Fibroblast of the aortic adventitia (primary cell): Measurements from ENCODE around the gene ADAMTS2. TPM values are rescaled to one million over a fixed set of nuclear protein-coding genes. Genes with fewer than 3 reads are reported as not detected.

Experiments
- DNase-seq: peaks from one replicate; pipeline ENCODE4 v3.0.0-alpha.2; 2010; ENCODE audit warnings: low read depth
- H3K4me3 ChIP-seq: 2 replicates; pipeline ENCODE4 v1.5.1; 2011; ENCODE audit warnings: low read depth, mild to moderate bottlenecking, control low read depth, low read length, moderate library complexity
- total RNA-seq: library from RNA; depleted of rRNA; stranded (reverse); fragments of >200 nt; gene quantifications from 2 replicates; pipeline ENCODE4 v1.2.3, GENCODE V29; 2012; ENCODE audit warnings: low replicate concordance
- TF ChIP-seq, protein P1 (sequence below): IDR thresholded peaks from 2 replicates; pipeline ENCODE4 v1.5.1; 2011; ENCODE audit warnings: mild to moderate bottlenecking, low read length, control low read depth, inconsistent platforms; ENCODE audit not compliant: insufficient read depth

Gene ADAMTS2
- total RNA-seq, 1 donor, result 25.8 TPM

DNA sequence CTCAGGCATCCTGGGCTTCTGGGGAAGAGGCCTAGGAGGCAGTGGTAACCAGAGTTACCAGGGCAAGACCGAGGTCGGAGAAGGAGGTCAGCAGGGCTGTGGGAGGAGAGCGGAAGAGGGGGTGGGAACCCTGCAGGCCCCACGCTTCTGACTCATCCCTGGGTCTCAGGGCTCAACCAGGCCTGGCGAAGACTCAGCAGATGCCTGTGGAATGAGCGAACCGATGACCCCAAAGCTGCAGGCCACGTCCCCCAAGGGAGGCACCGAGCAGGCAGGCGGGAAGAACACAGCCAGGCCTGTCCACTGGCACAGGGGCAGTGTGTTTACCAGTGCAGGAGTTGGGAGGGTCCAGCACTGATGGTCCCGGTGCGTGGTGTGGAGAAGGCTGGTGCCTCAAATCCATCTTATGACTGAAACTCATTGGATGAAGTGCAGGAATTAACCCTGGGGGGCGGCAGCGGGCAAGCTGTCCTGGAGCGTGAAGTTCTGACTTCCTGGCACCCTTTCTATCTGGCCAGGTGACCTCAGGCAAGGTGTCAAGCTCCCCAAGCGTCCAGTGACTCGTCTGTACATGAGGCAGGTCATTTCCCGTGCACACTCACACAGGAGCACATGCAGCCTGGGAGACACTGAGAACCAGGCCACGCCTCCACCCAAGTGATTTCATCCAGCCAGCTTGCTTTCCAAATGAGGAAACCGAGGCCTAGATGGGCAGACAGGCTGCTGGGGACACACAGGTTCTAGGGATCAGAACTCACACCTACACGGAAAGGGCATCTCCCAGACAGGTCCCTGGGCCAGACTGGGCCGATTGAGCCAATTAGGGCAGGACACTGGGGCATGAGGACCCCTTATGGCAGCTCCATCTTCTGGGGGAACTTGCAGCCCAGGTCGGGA lies 69.1 kb downstream of the ADAMTS2 start:
- H3K4me3 ChIP-seq, result no peak overlapping the region
- peak; percentile 95 for DNase-seq

GRCh38 chr5:179275381-179275878 lies 69.8 kb downstream of the ADAMTS2 start:
- no peak for DNase-seq
- TF ChIP-seq, protein P1, sequence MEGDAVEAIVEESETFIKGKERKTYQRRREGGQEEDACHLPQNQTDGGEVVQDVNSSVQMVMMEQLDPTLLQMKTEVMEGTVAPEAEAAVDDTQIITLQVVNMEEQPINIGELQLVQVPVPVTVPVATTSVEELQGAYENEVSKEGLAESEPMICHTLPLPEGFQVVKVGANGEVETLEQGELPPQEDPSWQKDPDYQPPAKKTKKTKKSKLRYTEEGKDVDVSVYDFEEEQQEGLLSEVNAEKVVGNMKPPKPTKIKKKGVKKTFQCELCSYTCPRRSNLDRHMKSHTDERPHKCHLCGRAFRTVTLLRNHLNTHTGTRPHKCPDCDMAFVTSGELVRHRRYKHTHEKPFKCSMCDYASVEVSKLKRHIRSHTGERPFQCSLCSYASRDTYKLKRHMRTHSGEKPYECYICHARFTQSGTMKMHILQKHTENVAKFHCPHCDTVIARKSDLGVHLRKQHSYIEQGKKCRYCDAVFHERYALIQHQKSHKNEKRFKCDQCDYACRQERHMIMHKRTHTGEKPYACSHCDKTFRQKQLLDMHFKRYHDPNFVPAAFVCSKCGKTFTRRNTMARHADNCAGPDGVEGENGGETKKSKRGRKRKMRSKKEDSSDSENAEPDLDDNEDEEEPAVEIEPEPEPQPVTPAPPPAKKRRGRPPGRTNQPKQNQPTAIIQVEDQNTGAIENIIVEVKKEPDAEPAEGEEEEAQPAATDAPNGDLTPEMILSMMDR, result no peak
- no peak overlapping the region for H3K4me3 ChIP-seq

More for the DNA sequence above, 69.1 kb downstream of the ADAMTS2 start:
- TF ChIP-seq, protein P1, result no peak

- TF ChIP-seq, protein P1, result peak; percentile 22
- no peak overlapping the region for H3K4me3 ChIP-seq
- DNase-seq, result no peak
Observed at GRCh38 chr5:179274321-179275315, 70.6 kb downstream of the ADAMTS2 start.

DNA sequence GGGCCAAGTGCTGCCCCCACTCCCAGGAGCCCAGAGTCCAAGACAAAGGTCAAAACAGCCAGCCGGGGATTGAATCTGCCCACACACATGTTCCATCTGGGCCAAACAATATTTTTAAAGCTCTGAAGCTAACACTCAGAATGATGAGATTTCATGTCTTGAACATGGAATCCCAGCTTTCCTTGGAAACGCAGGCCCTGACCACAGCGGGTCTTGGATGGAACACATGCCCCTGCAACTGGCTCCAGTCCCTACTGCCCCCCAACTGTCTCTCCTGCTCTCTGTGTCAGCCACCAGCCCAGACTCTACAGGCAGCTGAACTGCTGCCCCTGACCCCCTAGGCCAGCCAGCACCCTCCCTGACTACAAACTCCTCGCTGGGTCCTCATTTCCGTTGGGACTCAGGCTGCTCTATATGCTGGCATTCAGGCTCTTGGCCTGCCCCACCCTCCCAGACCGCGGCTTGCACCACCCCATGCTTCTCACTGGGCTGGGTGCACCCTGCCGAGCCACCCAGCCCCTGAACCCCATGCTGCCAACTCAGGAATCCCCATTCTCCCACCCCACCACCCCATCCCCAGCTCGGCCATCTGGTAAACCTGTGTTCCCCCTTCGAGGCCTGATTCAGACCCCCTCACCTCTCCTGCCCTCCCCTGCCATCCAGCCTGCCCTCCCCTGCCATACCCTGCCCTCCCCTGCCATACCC lies 71.7 kb downstream of the ADAMTS2 start:
- no peak overlapping the region for H3K4me3 ChIP-seq
- DNase-seq, result no peak
- TF ChIP-seq, protein P1, result no peak

DNA sequence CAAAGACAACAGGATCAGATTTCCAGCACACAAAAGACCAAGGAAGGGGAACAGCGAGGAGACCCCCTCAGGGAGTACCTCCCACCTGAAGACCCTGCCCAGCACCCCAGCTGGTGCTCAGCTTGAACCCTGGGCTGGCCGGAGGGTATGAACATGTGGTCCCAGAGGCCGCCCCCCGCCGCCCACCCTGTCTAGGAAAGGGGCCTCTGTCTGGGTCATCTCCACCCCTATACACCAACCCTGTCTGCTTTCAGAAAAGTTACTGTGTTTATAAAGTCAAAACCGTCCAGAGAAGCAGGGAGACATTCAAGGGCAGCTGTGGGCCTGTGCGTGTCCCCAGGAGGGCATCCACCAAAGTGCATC lies 72.2 kb downstream of the ADAMTS2 start:
- TF ChIP-seq, protein P1, result no peak
- no peak overlapping the region for H3K4me3 ChIP-seq
- no peak for DNase-seq
